IMR-90 (cell line): ENCODE measurements around the gene SH3RF3. TPM values are rescaled to one million over a fixed set of nuclear protein-coding genes. Genes with fewer than 3 reads are reported as not detected.

Experiments
- ATAC-seq: fragments of 200-7000 bp; cut with Tn5 transposase; 2 replicates; pipeline ENCODE4 v1.9.1; 2020; ENCODE audit warnings: low read depth, mild to moderate bottlenecking, moderate library complexity
- BruUV-seq: library from RNA; stranded (reverse); fragments of 400-500 nt; replicated peaks from 2 replicates; lab custom pipeline; 2021; lab: Mats Ljungman, UMichigan
- CTCF ChIA-PET: fragments of 300-600 bp; formaldehyde crosslinking; extraction: SDS; loops from one replicate; lab custom pipeline; 2021; ENCODE audit warnings: antibody characterized with exemption; lab: Yijun Ruan, JAX
- POLR2A ChIA-PET: fragments of 300-600 bp; sonication (Branson Sonifier 250); formaldehyde crosslinking; loops from one replicate; lab custom pipeline; 2022; ENCODE audit warnings: antibody characterized with exemption; ENCODE audit not compliant: unreplicated experiment; lab: Charles Lee
- DNase-seq: peaks from one replicate; pipeline ENCODE4 v3.0.0; 2013
- H2AFZ ChIP-seq: replicated peaks from 2 replicates; pipeline ENCODE3; 2013; ENCODE audit warnings: low read length, mild to moderate bottlenecking; ENCODE audit not compliant: poor library complexity
- H2AK5ac ChIP-seq: 2 replicates; pipeline ENCODE4 v1.6.1; 2013; ENCODE audit warnings: low read depth, low read length, inconsistent platforms
- H2AK9ac ChIP-seq: replicated peaks from 2 replicates; pipeline ENCODE3; 2013; ENCODE audit warnings: mild to moderate bottlenecking, low read depth, low read length, moderate library complexity; ENCODE audit not compliant: poor library complexity
- H2BK120ac ChIP-seq: 2 replicates; pipeline ENCODE4 v1.6.1; 2013; ENCODE audit warnings: low read depth, low read length, inconsistent platforms
- H2BK15ac ChIP-seq: 3 replicates; pipeline ENCODE4 v1.6.1; 2013; ENCODE audit warnings: low read depth, low read length, inconsistent platforms
- H2BK20ac ChIP-seq: 2 replicates; pipeline ENCODE4 v1.6.1; 2013; ENCODE audit warnings: low read depth, mild to moderate bottlenecking, inconsistent platforms, low read length, moderate library complexity
- H2BK5ac ChIP-seq: 2 replicates; pipeline ENCODE4 v1.6.1; 2013; ENCODE audit warnings: mild to moderate bottlenecking, low read depth, low read length, inconsistent platforms; ENCODE audit not compliant: poor library complexity, severe bottlenecking
- H3K14ac ChIP-seq: replicated peaks from 2 replicates; pipeline ENCODE4 v1.6.1; 2013; ENCODE audit warnings: low read depth, low read length, inconsistent platforms
- H3K18ac ChIP-seq: 2 replicates; pipeline ENCODE4 v1.6.1; 2013; ENCODE audit warnings: low read depth, low read length, control low read depth
- H3K23ac ChIP-seq: 2 replicates; pipeline ENCODE4 v1.6.1; 2013; ENCODE audit warnings: low read depth, low read length, inconsistent platforms
- H3K27ac ChIP-seq: 2 replicates; pipeline ENCODE4 v1.5.1; 2013; ENCODE audit warnings: mild to moderate bottlenecking, control low read depth, low read length; ENCODE audit not compliant: insufficient read depth
- H3K27me3 ChIP-seq: 2 replicates; pipeline ENCODE4 v1.6.1; 2013; ENCODE audit warnings: low read length; ENCODE audit not compliant: control insufficient read depth, insufficient read depth
- H3K36me3 ChIP-seq: 2 replicates; pipeline ENCODE4 v1.6.1; 2013; ENCODE audit warnings: low read length, mixed read lengths; ENCODE audit not compliant: control insufficient read depth, insufficient read depth
- H3K4ac ChIP-seq: 2 replicates; pipeline ENCODE4 v1.6.1; 2013; ENCODE audit warnings: low read depth, low read length, inconsistent platforms
- H3K4me1 ChIP-seq: 2 replicates; pipeline ENCODE4 v1.6.1; 2013; ENCODE audit warnings: low read length, mixed read lengths; ENCODE audit not compliant: control insufficient read depth, insufficient read depth
- H3K4me2 ChIP-seq: 2 replicates; pipeline ENCODE4 v1.6.1; 2013; ENCODE audit warnings: low read depth, mild to moderate bottlenecking, control low read depth, low read length, moderate library complexity
- H3K4me3 ChIP-seq: 2 replicates; pipeline ENCODE4 v1.5.1; 2013; ENCODE audit warnings: low read depth, mild to moderate bottlenecking, control low read depth, low read length, moderate library complexity; ENCODE audit not compliant: insufficient read depth
- H3K56ac ChIP-seq: 2 replicates; pipeline ENCODE4 v1.6.1; 2013; ENCODE audit warnings: low read length, inconsistent platforms; ENCODE audit not compliant: insufficient read depth; ENCODE audit errors: extremely low read depth
- H3K79me1 ChIP-seq, 2 experiments: 2 replicates each; pipeline ENCODE4 v1.6.1; 2013; ENCODE audit warnings: low read length in 2 of 2, inconsistent platforms in 1 of 2, low read depth in 1 of 2
- H3K9ac ChIP-seq: 2 replicates; pipeline ENCODE4 v1.6.1; 2013; ENCODE audit warnings: low read depth, low read length, control low read depth
- H3K9me1 ChIP-seq: 2 replicates; pipeline ENCODE4 v1.6.1; 2013; ENCODE audit warnings: low read length, inconsistent platforms; ENCODE audit not compliant: insufficient read depth
- H3K9me3 ChIP-seq: 2 replicates; pipeline ENCODE4 v1.6.1; 2013; ENCODE audit warnings: low read length; ENCODE audit not compliant: control insufficient read depth, insufficient read depth
- H4K20me1 ChIP-seq: 2 replicates; pipeline ENCODE4 v1.6.1; 2013; ENCODE audit warnings: low read length, inconsistent platforms; ENCODE audit not compliant: insufficient read depth
- H4K5ac ChIP-seq: 2 replicates; pipeline ENCODE4 v1.6.1; 2013; ENCODE audit warnings: mild to moderate bottlenecking, low read depth, low read length, control low read depth
- H4K8ac ChIP-seq, 2 experiments: 2 replicates each; pipeline ENCODE4 v1.6.1; 2013; ENCODE audit warnings: low read depth in 2 of 2, low read length in 2 of 2, control low read depth in 1 of 2, inconsistent platforms in 1 of 2
- H4K91ac ChIP-seq: 2 replicates; pipeline ENCODE4 v1.6.1; 2013; ENCODE audit warnings: low read depth, low read length, inconsistent platforms; ENCODE audit not compliant: insufficient read depth
- CEBPB ChIP-seq: IDR thresholded peaks from 2 replicates; pipeline ENCODE4 v1.6.1; 2012; ENCODE audit warnings: low read depth, low read length, improper control_type of control experiment
- RCOR1 ChIP-seq: IDR thresholded peaks from 2 replicates; pipeline ENCODE4 v1.6.1; 2012; ENCODE audit warnings: mild to moderate bottlenecking, low read length, improper control_type of control experiment; ENCODE audit not compliant: insufficient replicate concordance
- WGBS, 2 experiments: methylation state at CpG; one replicate each; pipeline versions ENCODE4 v1.1.5 to v1.1.7; 2013; ENCODE audit warnings: missing lambda C conversion rate in 2 of 2; ENCODE audit not compliant: insufficient read length in 1 of 2; ENCODE audit errors: extremely low coverage in 2 of 2; 5-methylcytosine and 5-hydroxymethylcytosine counted together
- dilution Hi-C: fragments of 300-500 bp; cut with HindIII; formaldehyde crosslinking; loops from one replicate; pipeline ENCODE4 v1.14.3; 2018; ENCODE audit warnings: low sequenced_read_pairs; ENCODE audit not compliant: unreplicated experiment
- in situ Hi-C: fragments of 300-500 bp; cut with MboI; formaldehyde crosslinking; loops from 3 replicates; pipeline ENCODE4 v1.14.3; 2019; ENCODE audit warnings: low sequenced_read_pairs, inconsistent platforms, mixed read lengths
- intact Hi-C: fragments of 100-400 bp; cut with micrococcal nuclease; formaldehyde crosslinking; loops from 2 replicates; pipeline ENCODE4 v1.10.0; 2022
- polyA plus RNA-seq, 3 experiments: library from polyadenylated mRNA; depleted of rRNA; stranded (reverse); fragments of >200 nt; gene quantifications; 2 replicates each; pipeline ENCODE4 v1.2.3, GENCODE V29; 2012; ENCODE audit warnings: low replicate concordance in 1 of 3
- total RNA-seq: library from RNA; depleted of rRNA; stranded (reverse); fragments of >200 nt; gene quantifications from 2 replicates; pipeline ENCODE4 v1.2.3, GENCODE V29; 2012

Gene SH3RF3
- total and polyA plus RNA-seq, 2 of the 4 experiments (the other 2 are of a cell fraction) = 3.4 to 5.3 TPM

DNA sequence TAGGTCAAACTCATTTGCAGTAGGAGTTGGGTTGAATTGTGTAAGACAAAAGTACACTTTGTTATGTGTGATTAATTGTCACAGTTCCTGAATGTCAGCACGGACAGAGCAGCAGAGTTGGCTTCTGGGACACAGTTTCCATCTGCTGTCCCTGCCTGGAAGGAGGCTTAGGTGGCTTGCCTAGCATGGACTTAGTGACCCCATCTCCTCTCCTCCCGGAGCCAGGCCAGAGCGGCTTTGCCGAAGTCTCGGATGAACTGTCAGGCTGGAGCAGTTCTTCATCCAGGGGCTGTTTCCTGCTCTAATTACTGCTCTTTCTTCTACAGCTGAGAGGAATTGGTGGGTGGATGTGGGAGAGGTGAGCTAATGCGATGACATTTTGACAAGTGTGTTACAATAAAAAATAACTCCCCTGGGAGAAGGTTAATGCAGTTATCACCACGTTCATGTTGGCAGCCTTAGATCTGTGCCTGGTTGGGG, 102.0 kb downstream of the SH3RF3 start:
- in situ Hi-C loops = no loop called here
- H2BK20ac ChIP-seq = no peak overlapping the region
- H3K23ac ChIP-seq = peak overlapping the region; percentile 29; the same call in 1 of the 2 replicates
- no peak overlapping the region for H2BK5ac ChIP-seq
- no peaks in the 10 kb centered on the region for H3K9me3 ChIP-seq
- H3K4me3 ChIP-seq = no peak overlapping the region
- H3K4ac ChIP-seq = 0 out of 2 replicates have a peak overlapping the region, but pooled peaks have one; percentile 9
- no peak overlapping the region for H2AK9ac ChIP-seq
- no peaks in the 10 kb centered on the region for H3K36me3 ChIP-seq
- H3K9ac ChIP-seq = no peak overlapping the region
- no peak overlapping the region for H4K91ac ChIP-seq
- peak overlapping the region in 1 of 2 experiments; percentile 52; a peak in 2 of 4 replicates for H4K8ac ChIP-seq
- DNase-seq = no peak
- TF ChIP-seq RCOR1 (no peak), CEBPB (no peak)
- H3K4me2 ChIP-seq = no peak overlapping the region; the same call in 1 of the 2 replicates
- no TSS peak for BruUV-seq
- no peak; the same call in 1 of the 2 replicates for ATAC-seq
- peaks cover 55 to 88% of the 10 kb centered on the region in 2 experiments for H3K79me1 ChIP-seq
- H3K27me3 ChIP-seq = no peaks in the 10 kb centered on the region
- no peak overlapping the region for H2BK15ac ChIP-seq
- H2AFZ ChIP-seq = no peak overlapping the region
- ChIA-PET CTCF (interaction anchor here (1.0 kb wide), 1 partner anchor 20 kb away, joined by 3 read pairs; no protein-coding TSS in a partner anchor), POLR2A (no interaction called here)
- dilution Hi-C loops = no loop called here
- peaks cover 10% of the 10 kb centered on the region for H3K4me1 ChIP-seq
- H2AK5ac ChIP-seq = peak overlapping the region; percentile 79
- peak overlapping the region; percentile 30 for H4K5ac ChIP-seq
- no peak overlapping the region for H3K27ac ChIP-seq
- H3K56ac ChIP-seq = no peak overlapping the region
- H4K20me1 ChIP-seq = peaks cover 45% of the 10 kb centered on the region
- WGBS, 2 experiments = no CpG with 5 or more reads among the region's 7 CpGs
- no peak overlapping the region for H3K14ac ChIP-seq
- intact Hi-C loops = no loop called here
- peaks cover 17% of the 10 kb centered on the region; the same call in 1 of the 2 replicates for H3K9me1 ChIP-seq
- H3K18ac ChIP-seq = peak overlapping the region; percentile 9; the same call in 1 of the 2 replicates
- no peak overlapping the region for H2BK120ac ChIP-seq
